BJ (cell line): ENCODE results near the gene ZNF177. TPM values are rescaled to one million over a fixed set of nuclear protein-coding genes. Genes with fewer than 3 reads are reported as not detected.
"Not testable (repeated sequence)": the region's sequence is repeated elsewhere in the genome, so short reads cannot be mapped to it uniquely, and the experiment has no call there.

Experiments
- CTCF ChIA-PET: fragments of 350-600 bp; formaldehyde crosslinking; extraction: SDS; loops from one replicate; lab custom pipeline; 2021; ENCODE audit warnings: antibody characterized with exemption, inconsistent platforms; lab: Yijun Ruan, JAX
- POLR2A ChIA-PET: fragments of 300-600 bp; sonication (Branson Sonifier 250); formaldehyde crosslinking; extraction: SDS; loops from one replicate; lab custom pipeline; 2021; ENCODE audit warnings: antibody characterized with exemption; lab: Charles Lee
- DNase-seq: peaks from one replicate; pipeline ENCODE4 v3.0.0-alpha.2; 2011; ENCODE audit warnings: low read depth
- H3K27me3 ChIP-seq: 2 replicates; pipeline ENCODE4 v1.6.0; 2011; ENCODE audit warnings: low read length; ENCODE audit not compliant: control insufficient read depth, insufficient read depth
- H3K36me3 ChIP-seq: 2 replicates; pipeline ENCODE4 v1.5.1; 2011; ENCODE audit warnings: low read length; ENCODE audit not compliant: control insufficient read depth, insufficient read depth
- H3K4me3 ChIP-seq: 2 replicates; pipeline ENCODE4 v1.5.1; 2011; ENCODE audit warnings: low read depth, mild to moderate bottlenecking, control low read depth, low read length
- polyA minus RNA-seq: library from RNA; depleted of rRNA, polyadenylated mRNA; stranded (reverse); fragments of >200 nt; gene quantifications from 2 replicates; pipeline ENCODE4 v1.2.3, GENCODE V29; 2011; rRNA and poly(A)+ RNA removed
- polyA plus RNA-seq: library from polyadenylated mRNA; depleted of rRNA; stranded (reverse); fragments of >200 nt; gene quantifications from 2 replicates; pipeline ENCODE4 v1.2.3, GENCODE V29; 2011; rRNA removed
- TF ChIP-seq, protein P1 (sequence below): IDR thresholded peaks from 2 replicates; pipeline ENCODE4 v1.5.1; 2011; ENCODE audit warnings: low read depth, mild to moderate bottlenecking, control low read depth, inconsistent platforms, low read length, moderate library complexity; ENCODE audit not compliant: insufficient read depth

The ZNF177 gene
- polyA plus RNA-seq (0.94 and 1.9 TPM in 2 replicates), polyA minus RNA-seq (0.33 and 0.82 TPM in 2 replicates)

DNA sequence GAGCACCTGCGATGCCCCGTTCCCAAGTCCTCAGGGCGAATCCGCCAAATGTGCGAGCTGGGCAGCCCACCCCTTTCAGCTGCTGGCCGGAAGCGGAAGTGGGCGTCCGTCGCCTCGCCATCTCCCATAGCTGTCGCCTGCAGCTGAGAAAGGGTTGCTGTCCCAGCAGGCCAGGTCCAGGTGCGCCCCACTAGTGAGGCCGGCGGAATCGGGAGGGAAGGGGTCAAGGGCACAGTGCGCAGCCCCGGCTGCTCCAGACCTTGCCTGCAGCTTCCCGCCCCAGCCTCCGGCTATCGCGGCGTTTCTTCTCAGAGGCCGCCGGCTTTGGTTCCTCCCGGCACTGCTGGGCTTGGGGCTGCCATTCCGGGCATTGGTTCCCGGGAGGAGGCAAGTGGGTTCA lies at the start of gene ZNF177:
Gene ZNF177 (plus strand): TSS at position 109 of the 400 bp plus-strand sequence. CDS start 15,299 bp downstream, outside the sequence.
- DNase-seq, result no peak
- ChIA-PET CTCF (no interaction called here), POLR2A (interaction anchor here (0.6 kb wide), 1 partner anchor 888 kb away, joined by 8 read pairs; no protein-coding TSS in a partner anchor)
- Histone ChIP-seq H3K27me3 (no peaks in the 10 kb centered on the region), H3K36me3 (no peaks in the 10 kb centered on the region; the same call in 1 of the 2 replicates), H3K4me3 (peak within 1 kb of the TSS; percentile 41)
- TF ChIP-seq, protein P1, sequence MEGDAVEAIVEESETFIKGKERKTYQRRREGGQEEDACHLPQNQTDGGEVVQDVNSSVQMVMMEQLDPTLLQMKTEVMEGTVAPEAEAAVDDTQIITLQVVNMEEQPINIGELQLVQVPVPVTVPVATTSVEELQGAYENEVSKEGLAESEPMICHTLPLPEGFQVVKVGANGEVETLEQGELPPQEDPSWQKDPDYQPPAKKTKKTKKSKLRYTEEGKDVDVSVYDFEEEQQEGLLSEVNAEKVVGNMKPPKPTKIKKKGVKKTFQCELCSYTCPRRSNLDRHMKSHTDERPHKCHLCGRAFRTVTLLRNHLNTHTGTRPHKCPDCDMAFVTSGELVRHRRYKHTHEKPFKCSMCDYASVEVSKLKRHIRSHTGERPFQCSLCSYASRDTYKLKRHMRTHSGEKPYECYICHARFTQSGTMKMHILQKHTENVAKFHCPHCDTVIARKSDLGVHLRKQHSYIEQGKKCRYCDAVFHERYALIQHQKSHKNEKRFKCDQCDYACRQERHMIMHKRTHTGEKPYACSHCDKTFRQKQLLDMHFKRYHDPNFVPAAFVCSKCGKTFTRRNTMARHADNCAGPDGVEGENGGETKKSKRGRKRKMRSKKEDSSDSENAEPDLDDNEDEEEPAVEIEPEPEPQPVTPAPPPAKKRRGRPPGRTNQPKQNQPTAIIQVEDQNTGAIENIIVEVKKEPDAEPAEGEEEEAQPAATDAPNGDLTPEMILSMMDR, result no peak

DNA sequence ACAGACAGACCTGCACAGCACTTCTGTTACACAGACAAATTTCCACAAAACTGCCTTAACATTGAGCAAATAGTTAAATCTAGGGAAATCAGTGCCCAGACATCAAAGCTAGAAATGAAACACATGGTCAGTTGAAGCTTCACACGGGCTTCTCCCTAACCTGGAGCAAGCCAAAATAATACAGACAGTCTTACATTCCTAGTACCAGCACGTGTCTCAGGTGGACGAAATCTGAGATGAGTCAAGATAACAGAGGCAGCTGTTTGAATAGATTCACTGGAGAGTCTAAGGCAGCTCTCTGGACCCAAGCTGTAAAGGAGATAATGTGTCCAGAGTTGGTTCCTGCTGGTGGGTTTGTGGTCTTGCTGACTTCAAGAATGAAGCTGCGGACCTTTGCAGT lies 49.1 kb upstream of the ZNF177 start:
- DNase-seq, result no peak
- H3K36me3 ChIP-seq, result no peaks in the 10 kb centered on the region
- TF ChIP-seq, protein P1, result no peak
- ChIA-PET CTCF (interaction anchor here (1.5 to 4.1 kb wide), 2 partner anchors 8 to 10 kb away, joined by 4 to 11 read pairs; partner anchors contain the start of gene ZNF559), POLR2A (no interaction called here)
- H3K27me3 ChIP-seq, result no peaks in the 10 kb centered on the region
- H3K4me3 ChIP-seq, result no peak overlapping the region

DNA sequence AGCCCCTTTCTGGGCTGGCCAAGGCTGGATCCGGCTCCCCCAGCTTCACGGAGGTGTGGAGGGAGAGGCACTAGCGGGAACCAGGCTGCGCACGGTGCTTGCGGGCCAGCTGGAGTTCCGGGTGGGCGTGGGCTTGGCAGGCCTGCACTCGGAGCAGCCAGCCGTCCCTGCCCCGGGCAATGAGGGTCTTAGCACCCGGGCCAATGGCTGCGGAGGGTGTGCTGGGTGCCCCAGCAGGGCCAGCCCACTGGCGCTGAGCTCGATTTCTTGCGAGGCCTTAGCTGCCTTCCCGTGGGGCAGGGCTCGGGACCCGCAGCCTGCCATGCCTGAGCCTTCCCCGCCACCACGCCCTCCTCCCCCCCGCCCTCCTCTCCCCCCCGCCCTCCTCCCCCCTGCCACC lies 41.5 kb upstream of the ZNF177 start:
- ChIA-PET POLR2A (no interaction called here), CTCF (interaction anchor here (0.9 kb wide), 1 partner anchor 8 kb away, joined by 4 read pairs; no protein-coding TSS in a partner anchor)
- H3K36me3 ChIP-seq, result no peaks in the 10 kb centered on the region
- no peaks in the 10 kb centered on the region for H3K27me3 ChIP-seq
- TF ChIP-seq, protein P1, result no peak
- DNase-seq, result no peak
- H3K4me3 ChIP-seq, result no peak overlapping the region

DNA sequence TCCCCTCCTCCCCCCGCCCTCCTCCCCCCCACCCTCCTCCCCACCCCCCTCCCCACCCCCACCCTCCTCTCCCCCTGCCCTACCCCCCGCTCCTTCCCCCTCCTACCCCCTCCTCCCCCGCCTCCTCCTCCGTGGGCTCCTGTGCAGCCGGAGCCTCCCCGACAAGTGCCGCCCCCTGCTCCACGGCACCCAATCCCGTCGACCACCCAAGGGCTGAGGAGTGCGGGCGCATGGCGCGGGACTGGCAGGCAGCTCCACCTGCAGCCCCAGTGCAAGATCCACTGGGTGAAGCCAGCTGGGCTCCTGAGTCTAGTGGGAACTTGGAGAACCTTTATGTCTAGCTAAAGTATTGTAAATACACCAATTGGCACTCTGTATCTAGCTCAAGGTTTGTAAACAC lies 41.1 kb upstream of the ZNF177 start:
- DNase-seq, H3K27me3 ChIP-seq, H3K36me3 ChIP-seq, H3K4me3 ChIP-seq, POLR2A ChIA-PET: not testable (repeated sequence)
- CTCF ChIA-PET, result interaction anchor here (0.9 to 1.9 kb wide), 2 partner anchors 9 to 10 kb away, joined by 4 read pairs; no protein-coding TSS in a partner anchor

GRCh38 chr19:9322201-9322600 lies 40.6 kb upstream of the ZNF177 start:
- POLR2A ChIA-PET, H3K4me3 ChIP-seq, H3K36me3 ChIP-seq, DNase-seq, H3K27me3 ChIP-seq: not testable (repeated sequence)
- CTCF ChIA-PET, result interaction anchor here (0.9 to 2.0 kb wide), 3 partner anchors 9 to 11 kb away, joined by 4 to 11 read pairs (median 4); no protein-coding TSS in a partner anchor

DNA sequence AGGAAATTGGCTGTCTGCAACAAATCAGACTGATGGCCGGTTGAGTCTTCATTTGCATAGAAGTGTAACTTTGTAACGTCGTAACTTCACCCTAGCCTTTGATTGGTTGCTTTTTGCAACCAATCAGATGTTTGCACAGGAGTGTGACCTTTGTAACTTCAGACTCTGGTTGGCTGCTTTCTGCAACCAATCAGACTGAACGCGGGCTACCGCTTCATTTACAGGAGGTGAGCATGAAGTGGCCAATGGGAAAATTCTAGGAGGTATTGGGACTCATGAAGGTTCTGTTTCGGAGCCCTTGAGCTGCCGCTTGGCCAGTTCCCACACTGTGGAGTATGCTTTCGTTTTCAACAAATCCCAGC lies 39.3 kb upstream of the ZNF177 start:
- POLR2A ChIA-PET, result interaction anchor here (0.5 kb wide), 1 partner anchor 260 kb away, joined by 18 read pairs; no protein-coding TSS in a partner anchor
- DNase-seq, result peak; percentile 24
- Histone ChIP-seq H3K27me3 (no peaks in the 10 kb centered on the region), H3K4me3 (peak overlapping the region; percentile 89), H3K36me3 (no peaks in the 10 kb centered on the region)
- CTCF ChIA-PET, result interaction anchor here (0.9 to 2.0 kb wide), 4 partner anchors 9 to 295 kb away, joined by 3 to 11 read pairs (median 4); no protein-coding TSS in a partner anchor
- TF ChIP-seq, protein P1, result no peak
